Endodermal cell (in vitro differentiated cells): ENCODE results near the gene SREK1. TPM values are rescaled to one million over a fixed set of nuclear protein-coding genes. Genes with fewer than 3 reads are reported as not detected.
"Not testable (repeated sequence)": the region's sequence is repeated elsewhere in the genome, so short reads cannot be mapped to it uniquely, and the experiment has no call there.

Source experiments
- DNase-seq: peaks from one replicate; pipeline ENCODE4 v3.0.0-alpha.2; 2017
- H3K27ac ChIP-seq: 2 replicates; pipeline ENCODE4 v1.5.1; 2013; ENCODE audit warnings: mild to moderate bottlenecking, low read depth, low read length, moderate library complexity
- H3K27me3 ChIP-seq: 2 replicates; pipeline ENCODE4 v1.6.1; 2013; ENCODE audit warnings: mild to moderate bottlenecking, low read length, moderate library complexity; ENCODE audit not compliant: insufficient read depth, control insufficient read depth, poor library complexity, severe bottlenecking
- H3K36me3 ChIP-seq: 2 replicates; pipeline ENCODE4 v1.7.0; 2013; ENCODE audit warnings: mild to moderate bottlenecking, low read length, moderate library complexity; ENCODE audit not compliant: control insufficient read depth, insufficient read depth
- H3K4me1 ChIP-seq: one replicate; pipeline ENCODE4 v1.7.0; 2013; ENCODE audit warnings: low read length; ENCODE audit not compliant: control insufficient read depth, insufficient read depth
- H3K4me3 ChIP-seq: 2 replicates; pipeline ENCODE4 v1.5.1; 2013; ENCODE audit warnings: mild to moderate bottlenecking, low read length, moderate library complexity
- H3K9ac ChIP-seq: 2 replicates; pipeline ENCODE4 v1.6.1; 2013; ENCODE audit warnings: mild to moderate bottlenecking, low read length, moderate library complexity; ENCODE audit not compliant: poor library complexity, severe bottlenecking; ENCODE audit errors: extremely low read depth
- H3K9me3 ChIP-seq: 2 replicates; pipeline ENCODE4 v1.6.1; 2013; ENCODE audit warnings: mild to moderate bottlenecking, low read length, moderate library complexity; ENCODE audit not compliant: control insufficient read depth
- H3K27ac Mint-ChIP-seq: 2 replicates; pipeline ENCODE4 v1.8.0; 2020; ENCODE audit warnings: mixed read lengths
- H3K27me3 Mint-ChIP-seq: 2 replicates; pipeline ENCODE4 v1.8.0; 2021; ENCODE audit warnings: mild to moderate bottlenecking, mixed read lengths; ENCODE audit not compliant: insufficient read depth
- H3K36me3 Mint-ChIP-seq: 2 replicates; pipeline ENCODE4 v1.8.0; 2020; ENCODE audit warnings: low read depth, mixed read lengths
- H3K4me1 Mint-ChIP-seq: 2 replicates; pipeline ENCODE4 v1.8.0; 2020; ENCODE audit warnings: mixed read lengths
- H3K4me3 Mint-ChIP-seq: 2 replicates; pipeline ENCODE4 v1.8.0; 2020; ENCODE audit warnings: mild to moderate bottlenecking, moderate library complexity, mixed read lengths
- H3K9me3 Mint-ChIP-seq: 2 replicates; pipeline ENCODE4 v1.8.0; 2020; ENCODE audit warnings: mild to moderate bottlenecking, mixed read lengths
- CTCF ChIP-seq: fragments of 200-600 bp; sonication (generic); conservative IDR thresholded peaks from 2 replicates; pipeline ENCODE4 v1.5.0; 2021; ENCODE audit warnings: antibody characterized with exemption, mild to moderate bottlenecking
- WGBS, 2 experiments: methylation state at CpG; one replicate each; pipeline versions ENCODE4 v1.1.5 to v1.1.7; 2013; ENCODE audit warnings: missing lambda C conversion rate in 2 of 2, mixed read lengths in 1 of 2; ENCODE audit not compliant: insufficient coverage in 1 of 2, insufficient read length in 1 of 2; 5-methylcytosine and 5-hydroxymethylcytosine counted together
- total RNA-seq, 2 donors: library from RNA; stranded (reverse); fragmentation: NEBNext Ultra II Directional in 1 of 2; extraction: Animal tissue kit (Norgen Biotek cat#: 25700) in 1 of 2; gene quantifications; 2 replicates in 1 of 2; 3 replicates in 1 of 2; pipeline ENCODE4 v1.2.1, GENCODE V29; 2021

SREK1 gene
- total RNA-seq, 2 donors from 2014 or later, result 58.8 to 67.1 TPM

- no peak overlapping the region for H3K4me3 Mint-ChIP-seq
- Histone ChIP-seq H3K27me3 (no peaks in the 10 kb centered on the region), H3K4me1 (no peaks in the 10 kb centered on the region), H3K9ac (no peak overlapping the region), H3K36me3 (no peaks in the 10 kb centered on the region), H3K4me3 (no peak overlapping the region), H3K27ac (no peak overlapping the region), H3K9me3 (no peaks in the 10 kb centered on the region)
- H3K27me3 Mint-ChIP-seq, result no peaks in the 10 kb centered on the region
- peaks cover 4% of the 10 kb centered on the region for H3K4me1 Mint-ChIP-seq
- peaks cover 15% of the 10 kb centered on the region for H3K9me3 Mint-ChIP-seq
- peak; percentile 56 for DNase-seq
- no peak for TF ChIP-seq CTCF
- no peak overlapping the region for H3K27ac Mint-ChIP-seq
- WGBS, 2 experiments, result 33 to 83% methylated on average over 1 to 5 of the region's 5 CpGs
- H3K36me3 Mint-ChIP-seq, result no peaks in the 10 kb centered on the region
Measured at GRCh38 chr5:66222455-66222854, 78.4 kb downstream of the SREK1 start.

GRCh38 chr5:66222896-66223295 lies 78.8 kb downstream of the SREK1 start:
- 92 to 96% methylated on average over 4 of the region's 4 CpGs for WGBS, 2 experiments
- not testable (repeated sequence) for H3K4me1 Mint-ChIP-seq, H3K4me3 ChIP-seq, H3K9ac ChIP-seq, H3K27ac ChIP-seq, H3K27ac Mint-ChIP-seq, H3K9me3 ChIP-seq, DNase-seq, H3K27me3 ChIP-seq, H3K4me1 ChIP-seq, H3K4me3 Mint-ChIP-seq, H3K36me3 ChIP-seq, H3K27me3 Mint-ChIP-seq, H3K36me3 Mint-ChIP-seq
- peaks cover 15% of the 10 kb centered on the region for H3K9me3 Mint-ChIP-seq

- Histone ChIP-seq H3K4me3 (no peak overlapping the region), H3K27me3 (no peaks in the 10 kb centered on the region), H3K9ac (no peak overlapping the region), H3K27ac (no peak overlapping the region), H3K4me1 (no peaks in the 10 kb centered on the region), H3K36me3 (no peaks in the 10 kb centered on the region), H3K9me3 (no peaks in the 10 kb centered on the region)
- H3K9me3 Mint-ChIP-seq, result peaks cover 15% of the 10 kb centered on the region
- peak; percentile 70 for TF ChIP-seq CTCF
- no peak overlapping the region for H3K27ac Mint-ChIP-seq
- H3K4me3 Mint-ChIP-seq, result no peak overlapping the region
- H3K4me1 Mint-ChIP-seq, result peaks cover 4% of the 10 kb centered on the region
- 68 to 83% methylated on average over 2 to 3 of the region's 4 CpGs for WGBS, 2 experiments
- peak; percentile 76 for DNase-seq
- H3K36me3 Mint-ChIP-seq, result no peaks in the 10 kb centered on the region
- no peaks in the 10 kb centered on the region for H3K27me3 Mint-ChIP-seq
Measured at GRCh38 chr5:66223637-66224036, 79.5 kb downstream of the SREK1 start.

- Mint-ChIP-seq H3K36me3 (no peaks in the 10 kb centered on the region), H3K4me3 (no peak overlapping the region), H3K4me1 (peaks cover 4% of the 10 kb centered on the region), H3K27ac (no peak overlapping the region), H3K9me3 (peaks cover 15% of the 10 kb centered on the region), H3K27me3 (no peaks in the 10 kb centered on the region)
- H3K4me3 ChIP-seq, result no peak overlapping the region
- 92 to 100% methylated on average over 2 to 3 of the region's 3 CpGs for WGBS, 2 experiments
- H3K9me3 ChIP-seq, result no peaks in the 10 kb centered on the region
- DNase-seq, result no peak
- H3K36me3 ChIP-seq, result no peaks in the 10 kb centered on the region
- H3K4me1 ChIP-seq, result no peaks in the 10 kb centered on the region
- H3K27ac ChIP-seq, result no peak overlapping the region
- no peak for TF ChIP-seq CTCF
- no peaks in the 10 kb centered on the region for H3K27me3 ChIP-seq
- no peak overlapping the region for H3K9ac ChIP-seq
Measured at GRCh38 chr5:66224274-66224673, 80.2 kb downstream of the SREK1 start.
